ENCODE measurements around the gene PLLP. TPM values are rescaled to one million over a fixed set of nuclear protein-coding genes. Genes with fewer than 3 reads are reported as not detected.

Gene PLLP
- total and polyA plus RNA-seq, 9 of the 15 experiments (the other 6 are each of a cell fraction or from before 2014, with no cell fraction given), result 0.09 to 0.96 (median 0.27) TPM

DNA sequence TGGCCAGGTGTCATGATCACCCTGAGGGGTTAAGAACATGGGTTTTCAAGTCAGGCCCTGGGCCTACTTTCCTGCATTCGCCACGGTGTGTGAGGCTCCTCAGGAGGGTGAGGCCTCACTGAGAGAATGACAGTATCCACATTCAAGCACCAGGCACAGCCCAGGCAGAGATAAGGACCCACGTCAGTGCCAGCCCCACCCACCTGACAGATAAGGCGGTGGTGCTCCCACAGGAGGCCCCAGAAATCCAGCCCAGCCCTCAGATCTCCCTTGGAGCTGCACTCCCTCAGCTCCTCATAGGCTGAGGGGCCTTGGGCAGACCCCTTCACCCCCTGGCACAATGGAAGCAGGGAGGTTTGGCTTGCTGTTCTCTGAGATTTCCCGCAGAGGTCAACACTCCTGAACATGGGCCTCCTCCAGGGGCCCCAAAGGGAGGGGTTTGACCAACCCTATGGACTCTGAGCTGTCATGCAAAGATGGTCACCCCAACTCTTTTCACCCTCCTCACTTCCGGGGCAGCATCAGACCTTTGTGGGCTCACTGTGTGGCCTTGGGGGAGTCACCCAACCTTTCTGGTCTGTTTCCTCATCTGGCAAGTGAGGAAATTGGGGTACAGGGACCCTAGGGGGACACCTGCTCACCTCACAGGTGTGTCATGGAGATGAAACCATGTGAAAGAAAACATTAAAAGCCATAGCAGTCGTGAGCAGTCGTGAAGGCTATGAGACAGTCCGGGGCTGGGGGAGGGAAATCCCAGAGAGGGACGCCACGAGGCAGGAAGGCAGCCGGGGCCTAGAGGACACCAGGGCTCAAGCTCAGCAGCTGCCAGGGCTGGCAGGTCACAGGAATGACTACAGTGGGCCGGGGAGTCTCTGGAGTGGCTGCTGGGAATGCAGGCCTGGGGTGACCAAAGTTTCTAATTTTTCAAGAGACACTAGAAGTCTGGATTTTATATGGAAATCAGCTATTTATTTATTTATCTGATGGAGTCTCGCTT is 15.4 kb downstream of the PLLP start (continued):
- TF ChIP-seq SIRT6 (IDR thresholded peaks at IDR 0.05; ENCODE audit: low read depth, low read length) (no peak), RAD51 (IDR thresholded peaks at IDR 0.05; ENCODE audit: borderline replicate concordance, low read depth) (no peak), PCBP2 (IDR thresholded peaks at IDR 0.05; ENCODE audit: low read depth, low read length, poor library complexity, severe bottlenecking) (no peak), ZNF140 (CRISPR knock-in tag; IDR thresholded peaks at IDR 0.05) (no peak), ZNF347 (CRISPR knock-in tag; IDR thresholded peaks at IDR 0.05; ENCODE audit: low read depth) (no peak), CREBBP (IDR thresholded peaks at IDR 0.05; ENCODE audit: low read depth, low read length) (no peak), BRD4 (IDR thresholded peaks at IDR 0.05) (no peak), ARID2 (IDR thresholded peaks at IDR 0.05) (no peak), NCOA2 (IDR thresholded peaks at IDR 0.05; ENCODE audit: partially characterized antibody in 2 of 2) (no peak), ZNF263 (CRISPR knock-in tag; IDR thresholded peaks at IDR 0.05; ENCODE audit: borderline replicate concordance) (peak; percentile 99), ZNF212 (CRISPR knock-in tag; IDR thresholded peaks at IDR 0.05) (no peak), ZKSCAN8 (CRISPR knock-in tag; IDR thresholded peaks at IDR 0.05) (peak; percentile 64; the same call in 1 of the 2 replicates), RFX5 (IDR thresholded peaks at IDR 0.05; ENCODE audit: low read depth, low read length) (no peak), FOXP4 (CRISPR knock-in tag; IDR thresholded peaks at IDR 0.05; ENCODE audit: borderline replicate concordance) (no peak), LCOR (CRISPR knock-in tag; IDR thresholded peaks at IDR 0.05) (no peak), ZNF282 (CRISPR knock-in tag; IDR thresholded peaks at IDR 0.05) (no peak)
- TF ChIP-seq, protein P1, sequence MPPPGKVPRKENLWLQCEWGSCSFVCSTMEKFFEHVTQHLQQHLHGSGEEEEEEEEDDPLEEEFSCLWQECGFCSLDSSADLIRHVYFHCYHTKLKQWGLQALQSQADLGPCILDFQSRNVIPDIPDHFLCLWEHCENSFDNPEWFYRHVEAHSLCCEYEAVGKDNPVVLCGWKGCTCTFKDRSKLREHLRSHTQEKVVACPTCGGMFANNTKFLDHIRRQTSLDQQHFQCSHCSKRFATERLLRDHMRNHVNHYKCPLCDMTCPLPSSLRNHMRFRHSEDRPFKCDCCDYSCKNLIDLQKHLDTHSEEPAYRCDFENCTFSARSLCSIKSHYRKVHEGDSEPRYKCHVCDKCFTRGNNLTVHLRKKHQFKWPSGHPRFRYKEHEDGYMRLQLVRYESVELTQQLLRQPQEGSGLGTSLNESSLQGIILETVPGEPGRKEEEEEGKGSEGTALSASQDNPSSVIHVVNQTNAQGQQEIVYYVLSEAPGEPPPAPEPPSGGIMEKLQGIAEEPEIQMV (tag; conservative IDR thresholded peaks at IDR 0.05; ENCODE audit: low read depth), result no peak
- TF ChIP-seq, protein P2, sequence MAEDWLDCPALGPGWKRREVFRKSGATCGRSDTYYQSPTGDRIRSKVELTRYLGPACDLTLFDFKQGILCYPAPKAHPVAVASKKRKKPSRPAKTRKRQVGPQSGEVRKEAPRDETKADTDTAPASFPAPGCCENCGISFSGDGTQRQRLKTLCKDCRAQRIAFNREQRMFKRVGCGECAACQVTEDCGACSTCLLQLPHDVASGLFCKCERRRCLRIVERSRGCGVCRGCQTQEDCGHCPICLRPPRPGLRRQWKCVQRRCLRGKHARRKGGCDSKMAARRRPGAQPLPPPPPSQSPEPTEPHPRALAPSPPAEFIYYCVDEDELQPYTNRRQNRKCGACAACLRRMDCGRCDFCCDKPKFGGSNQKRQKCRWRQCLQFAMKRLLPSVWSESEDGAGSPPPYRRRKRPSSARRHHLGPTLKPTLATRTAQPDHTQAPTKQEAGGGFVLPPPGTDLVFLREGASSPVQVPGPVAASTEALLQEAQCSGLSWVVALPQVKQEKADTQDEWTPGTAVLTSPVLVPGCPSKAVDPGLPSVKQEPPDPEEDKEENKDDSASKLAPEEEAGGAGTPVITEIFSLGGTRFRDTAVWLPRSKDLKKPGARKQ (CRISPR knock-in tag; IDR thresholded peaks at IDR 0.05), result no peak

All from K562 (cell line).